ENCODE data around the gene PEX14. TPM values are rescaled to one million over a fixed set of nuclear protein-coding genes. Genes with fewer than 3 reads are reported as not detected.

Gene PEX14
- polyA plus RNA-seq, 3 donors: 2.2 to 8.8 (median 2.7) TPM

DNA sequence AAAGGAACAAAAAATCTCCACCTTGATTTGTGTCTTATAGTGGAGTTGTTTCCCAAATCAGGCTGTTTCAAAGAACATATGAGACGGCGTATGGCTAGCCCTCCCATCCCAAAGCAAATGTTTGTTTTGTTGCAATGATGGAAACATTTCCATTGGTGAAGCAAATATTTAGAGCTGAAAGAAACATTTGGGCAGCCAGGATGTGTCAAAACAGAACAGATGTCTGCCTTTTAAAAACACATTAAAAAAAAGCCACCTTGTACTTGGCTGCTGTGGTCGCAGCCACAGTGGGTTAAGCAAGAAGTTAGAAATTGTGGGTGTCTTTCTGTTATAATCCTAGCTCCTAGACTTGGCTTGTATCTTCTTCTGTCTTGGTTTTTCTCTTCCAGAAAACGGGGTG is 116.3 kb downstream of the PEX14 start:
- Histone ChIP-seq H3K9me3 (replicated peaks in 1 of 2; ENCODE audit: control insufficient read depth in 1 of 2, insufficient read depth in 1 of 2, low read length in 2 of 2) (no peaks in the 10 kb centered on the region), H3K79me2 (ENCODE audit: insufficient read depth, low read length) (no peaks in the 10 kb centered on the region), H2AFZ (ENCODE audit: insufficient read depth, low read depth, low read length, poor library complexity, severe bottlenecking) (no peak overlapping the region), H3K4me2 (replicated peaks; ENCODE audit: extremely low read depth, low read length, poor library complexity, severe bottlenecking) (no peak overlapping the region), H4K20me1 (ENCODE audit: insufficient read depth, low read length) (peaks cover 7% of the 10 kb centered on the region), H3K36me3 (replicated peaks in 1 of 2; ENCODE audit: control insufficient read depth in 1 of 2, insufficient read depth in 2 of 2, low read length in 2 of 2) (no peaks in the 10 kb centered on the region), H3K4me3 (replicated peaks in 1 of 3; ENCODE audit: low read depth in 2 of 3, low read length in 3 of 3) (no peak overlapping the region), H3K27ac (ENCODE audit: low read depth in 1 of 2, low read length in 2 of 2) (no peak overlapping the region), H3K27me3 (ENCODE audit: control insufficient read depth in 2 of 2, insufficient read depth in 2 of 2, low read length in 2 of 2) (no peaks in the 10 kb centered on the region), H3K4me1 (ENCODE audit: control insufficient read depth in 1 of 2, insufficient read depth in 2 of 2, low read length in 2 of 2) (no peaks in the 10 kb centered on the region), H3K9ac (ENCODE audit: insufficient read depth, low read length, poor library complexity, severe bottlenecking) (no peak overlapping the region)
- Mint-ChIP-seq H3K27ac (no peak overlapping the region), H3K9me3 (no peaks in the 10 kb centered on the region), H3K4me1 (no peaks in the 10 kb centered on the region), H3K4me3 (no peak overlapping the region), H3K27me3 (ENCODE audit: low read depth in 3 of 3) (peaks cover 0 to 3% (median 0%) of the 10 kb centered on the region in 3 donors), H3K36me3 (peaks cover 4% of the 10 kb centered on the region in 2 donors)
- DNase-seq: no peak
- WGBS (ENCODE audit: insufficient coverage): no CpG with 5 or more reads among the region's 4 CpGs
- intact Hi-C loops (cut with micrococcal nuclease): no loop called here
- TF ChIP-seq, protein P1, sequence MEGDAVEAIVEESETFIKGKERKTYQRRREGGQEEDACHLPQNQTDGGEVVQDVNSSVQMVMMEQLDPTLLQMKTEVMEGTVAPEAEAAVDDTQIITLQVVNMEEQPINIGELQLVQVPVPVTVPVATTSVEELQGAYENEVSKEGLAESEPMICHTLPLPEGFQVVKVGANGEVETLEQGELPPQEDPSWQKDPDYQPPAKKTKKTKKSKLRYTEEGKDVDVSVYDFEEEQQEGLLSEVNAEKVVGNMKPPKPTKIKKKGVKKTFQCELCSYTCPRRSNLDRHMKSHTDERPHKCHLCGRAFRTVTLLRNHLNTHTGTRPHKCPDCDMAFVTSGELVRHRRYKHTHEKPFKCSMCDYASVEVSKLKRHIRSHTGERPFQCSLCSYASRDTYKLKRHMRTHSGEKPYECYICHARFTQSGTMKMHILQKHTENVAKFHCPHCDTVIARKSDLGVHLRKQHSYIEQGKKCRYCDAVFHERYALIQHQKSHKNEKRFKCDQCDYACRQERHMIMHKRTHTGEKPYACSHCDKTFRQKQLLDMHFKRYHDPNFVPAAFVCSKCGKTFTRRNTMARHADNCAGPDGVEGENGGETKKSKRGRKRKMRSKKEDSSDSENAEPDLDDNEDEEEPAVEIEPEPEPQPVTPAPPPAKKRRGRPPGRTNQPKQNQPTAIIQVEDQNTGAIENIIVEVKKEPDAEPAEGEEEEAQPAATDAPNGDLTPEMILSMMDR (IDR thresholded peaks at IDR 0.05): no peak

DNA sequence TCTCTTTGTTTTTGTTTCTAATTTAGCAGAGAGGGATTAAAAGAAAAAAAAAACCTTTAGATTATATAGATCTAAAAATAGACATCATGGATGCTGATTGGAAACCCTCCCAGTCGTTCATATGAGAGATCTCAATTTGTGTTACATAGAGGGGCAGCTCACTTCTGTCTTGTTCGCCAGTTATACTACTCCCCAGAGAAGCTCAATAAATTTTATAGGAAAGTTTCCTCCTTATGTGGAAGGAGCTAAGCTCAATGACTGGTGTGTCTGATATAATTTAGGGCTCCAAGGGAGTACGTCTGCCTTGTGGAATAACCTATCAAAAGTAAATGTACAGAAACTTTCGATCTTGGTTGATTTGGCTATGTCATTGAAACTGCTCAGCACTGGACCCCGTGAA is 117.6 kb downstream of the PEX14 start:
- Mint-ChIP-seq H3K9me3 (no peaks in the 10 kb centered on the region), H3K27ac (no peak overlapping the region), H3K36me3 (peaks cover 4% of the 10 kb centered on the region in 2 donors), H3K4me3 (no peak overlapping the region), H3K4me1 (no peaks in the 10 kb centered on the region), H3K27me3 (ENCODE audit: low read depth in 3 of 3) (peaks cover 0 to 3% (median 0%) of the 10 kb centered on the region in 3 donors)
- no peak for DNase-seq
- H3K4me1 ChIP-seq (ENCODE audit: control insufficient read depth in 1 of 2, insufficient read depth in 2 of 2, low read length in 2 of 2): no peaks in the 10 kb centered on the region
- no peak overlapping the region for H3K4me3 ChIP-seq (replicated peaks in 1 of 3; ENCODE audit: low read depth in 2 of 3, low read length in 3 of 3)
- no peak overlapping the region for H3K27ac ChIP-seq (ENCODE audit: low read depth in 1 of 2, low read length in 2 of 2)
- H3K36me3 ChIP-seq (replicated peaks in 1 of 2; ENCODE audit: control insufficient read depth in 1 of 2, insufficient read depth in 2 of 2, low read length in 2 of 2): no peaks in the 10 kb centered on the region
- H3K4me2 ChIP-seq (replicated peaks; ENCODE audit: extremely low read depth, low read length, poor library complexity, severe bottlenecking): no peak overlapping the region
- H2AFZ ChIP-seq (ENCODE audit: insufficient read depth, low read depth, low read length, poor library complexity, severe bottlenecking): no peak overlapping the region
- TF ChIP-seq, protein P1 (IDR thresholded peaks at IDR 0.05): no peak
- intact Hi-C loops (cut with micrococcal nuclease): no loop called here
- WGBS (ENCODE audit: insufficient coverage): 100% methylated on average over 1 of the region's 5 CpGs
- H4K20me1 ChIP-seq (ENCODE audit: insufficient read depth, low read length): peaks cover 8% of the 10 kb centered on the region
- no peaks in the 10 kb centered on the region for H3K79me2 ChIP-seq (ENCODE audit: insufficient read depth, low read length)
- H3K9ac ChIP-seq (ENCODE audit: insufficient read depth, low read length, poor library complexity, severe bottlenecking): no peak overlapping the region
- no peaks in the 10 kb centered on the region for H3K9me3 ChIP-seq (replicated peaks in 1 of 2; ENCODE audit: control insufficient read depth in 1 of 2, insufficient read depth in 1 of 2, low read length in 2 of 2)
- H3K27me3 ChIP-seq (ENCODE audit: control insufficient read depth in 2 of 2, insufficient read depth in 2 of 2, low read length in 2 of 2): no peaks in the 10 kb centered on the region

Data from CD14-positive monocyte (primary cell).